Neural cell (in vitro differentiated cells): ENCODE data around the gene FER1L5. TPM values are rescaled to one million over a fixed set of nuclear protein-coding genes. Genes with fewer than 3 reads are reported as not detected.

Experiments
- H2AFZ ChIP-seq: fragments of 200-600, 300-800 bp; sonication (generic), shearing (Covaris generic); 2 replicates; pipeline ENCODE4 v1.6.0; 2014; ENCODE audit warnings: low read depth, mild to moderate bottlenecking, antibody characterized with exemption, low read length, moderate library complexity
- H3F3A ChIP-seq: fragments of 200-600 bp; shearing (Covaris generic); 2 replicates; pipeline ENCODE4 v1.6.1; 2016; ENCODE audit warnings: mild to moderate bottlenecking, moderate library complexity, mixed read lengths, antibody characterized with exemption, low read length; ENCODE audit not compliant: insufficient read depth, poor library complexity, severe bottlenecking
- H3K27ac ChIP-seq: fragments of 200-600, 300-800 bp; sonication (generic), shearing (Covaris generic); 2 replicates; pipeline ENCODE4 v1.5.1; 2014; ENCODE audit warnings: mild to moderate bottlenecking, low read length, moderate library complexity
- H3K27me3 ChIP-seq: fragments of 300-800, 200-600 bp; sonication (generic), shearing (Covaris generic); 2 replicates; pipeline ENCODE4 v1.6.0; 2014; ENCODE audit warnings: mild to moderate bottlenecking, low read depth, low read length, moderate library complexity; ENCODE audit not compliant: insufficient read depth
- H3K36me3 ChIP-seq: fragments of 300-800, 200-600 bp; sonication (generic), shearing (Covaris generic); 2 replicates; pipeline ENCODE4 v1.5.1; 2014; ENCODE audit warnings: mild to moderate bottlenecking, antibody characterized with exemption, low read length, moderate library complexity; ENCODE audit not compliant: insufficient read depth
- H3K4me2 ChIP-seq: fragments of 300-800, 200-600 bp; sonication (generic), shearing (Covaris generic); 2 replicates; pipeline ENCODE4 v1.6.0; 2014; ENCODE audit warnings: mild to moderate bottlenecking, low read length
- H3K4me3 ChIP-seq: fragments of 300-800, 200-600 bp; sonication (generic), shearing (Covaris generic); 2 replicates; pipeline ENCODE4 v1.5.1; 2014; ENCODE audit warnings: mild to moderate bottlenecking, low read length, moderate library complexity
- H3K79me2 ChIP-seq: fragments of 200-600 bp; shearing (Covaris generic); replicated peaks from 2 replicates; pipeline ENCODE4 v1.6.0; 2014; ENCODE audit warnings: mild to moderate bottlenecking, low read length, moderate library complexity; ENCODE audit not compliant: insufficient read depth
- H3K9ac ChIP-seq: fragments of 300-800, 200-600 bp; sonication (generic), shearing (Covaris generic); 2 replicates; pipeline ENCODE4 v1.6.1; 2016; ENCODE audit warnings: mild to moderate bottlenecking, low read length, mixed read lengths
- H3K9me2 ChIP-seq: fragments of 200-600 bp; shearing (Covaris generic); 2 replicates; pipeline ENCODE4 v1.6.1; 2016; ENCODE audit warnings: mild to moderate bottlenecking, low read length, mixed read lengths; ENCODE audit not compliant: insufficient read depth
- H3K9me3 ChIP-seq: fragments of 200-600, 300-800 bp; sonication (generic), shearing (Covaris generic); 2 replicates; pipeline ENCODE4 v1.6.1; 2016; ENCODE audit warnings: mild to moderate bottlenecking, mixed run types, low read length, moderate library complexity, mixed read lengths
- H4K20me1 ChIP-seq: fragments of 200-600 bp; shearing (Covaris generic); 2 replicates; pipeline ENCODE4 v1.6.1; 2016; ENCODE audit warnings: mild to moderate bottlenecking, mixed run types; ENCODE audit not compliant: insufficient read depth
- EP300 ChIP-seq: fragments of 450-650 bp; conservative IDR thresholded peaks from 2 replicates; pipeline ENCODE4 v1.6.1; 2014; ENCODE audit warnings: antibody characterized with exemption, mild to moderate bottlenecking, moderate library complexity; ENCODE audit not compliant: poor library complexity, severe bottlenecking
- EZH2 ChIP-seq: fragments of 200-600, 300-800 bp; shearing (Covaris generic), sonication (generic); IDR thresholded peaks from 2 replicates; pipeline ENCODE4 v1.6.1; 2014; ENCODE audit warnings: antibody characterized with exemption, low read length, borderline replicate concordance, mild to moderate bottlenecking; ENCODE audit not compliant: insufficient read depth, poor library complexity, severe bottlenecking
- MXI1 ChIP-seq: fragments of 450-650 bp; conservative IDR thresholded peaks from 2 replicates; pipeline ENCODE4 v1.6.1; 2014; ENCODE audit warnings: antibody characterized with exemption, mild to moderate bottlenecking; ENCODE audit not compliant: poor library complexity, severe bottlenecking
- POLR2AphosphoS5 ChIP-seq: IDR thresholded peaks from 2 replicates; pipeline ENCODE4 v1.6.1; 2012
- RAD21 ChIP-seq: fragments of 450-650 bp; conservative IDR thresholded peaks from 2 replicates; pipeline ENCODE4 v1.6.1; 2014; ENCODE audit warnings: antibody characterized with exemption, mild to moderate bottlenecking, moderate library complexity
- SMC3 ChIP-seq: fragments of 450-650 bp; conservative IDR thresholded peaks from 2 replicates; pipeline ENCODE4 v1.6.1; 2014; ENCODE audit warnings: antibody characterized with exemption, mild to moderate bottlenecking, moderate library complexity; ENCODE audit not compliant: poor library complexity
- TAF1 ChIP-seq: IDR thresholded peaks from 2 replicates; pipeline ENCODE4 v1.6.1; 2012; ENCODE audit warnings: low read depth
- polyA plus RNA-seq: library from polyadenylated mRNA; depleted of rRNA; stranded (reverse); fragments of >200 nt; gene quantifications from 2 replicates; pipeline ENCODE4 v1.2.3, GENCODE V29; 2014
- TF ChIP-seq, protein P1 (sequence below): fragments of 450-650 bp; IDR thresholded peaks from 2 replicates; pipeline ENCODE4 v1.5.1; 2014; ENCODE audit warnings: antibody characterized with exemption, mild to moderate bottlenecking, moderate library complexity; ENCODE audit not compliant: poor library complexity, severe bottlenecking
- TF ChIP-seq, protein P2 (sequence below): IDR thresholded peaks from 2 replicates; pipeline ENCODE4 v1.6.1; 2012; ENCODE audit warnings: borderline replicate concordance

The FER1L5 gene
- polyA plus RNA-seq, 1 donor from 2014 or later: 0.28 TPM

DNA sequence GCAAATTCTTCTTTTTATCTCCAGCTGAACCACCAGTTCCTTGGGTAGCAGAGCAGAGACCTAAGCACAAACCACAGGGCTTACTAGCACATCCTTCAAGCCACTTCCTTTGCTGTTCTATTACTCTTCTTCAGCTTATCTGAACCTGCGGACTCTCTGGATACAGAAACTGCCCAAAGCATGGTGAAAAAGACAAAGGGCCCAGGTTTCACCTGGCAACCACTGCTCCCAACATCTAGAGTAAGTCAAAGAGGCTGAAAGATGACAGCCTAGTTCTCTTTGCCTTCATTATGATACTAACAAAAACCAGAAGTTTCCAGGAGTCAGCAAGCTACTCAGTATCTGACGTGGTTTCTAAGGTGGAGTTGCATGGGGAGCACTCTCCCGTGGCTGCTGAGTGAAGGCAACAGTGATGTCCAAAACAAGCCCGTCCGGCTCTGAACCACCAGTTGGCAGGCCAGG lies 47.8 kb upstream of the FER1L5 start:
- Histone ChIP-seq H3K9me2 (no peaks in the 10 kb centered on the region), H2AFZ (no peak overlapping the region), H3K27ac (no peak overlapping the region), H4K20me1 (no peaks in the 10 kb centered on the region), H3K9me3 (no peaks in the 10 kb centered on the region), H3K36me3 (peaks cover 8% of the 10 kb centered on the region), H3K27me3 (no peaks in the 10 kb centered on the region), H3K79me2 (no peaks in the 10 kb centered on the region), H3K9ac (no peak overlapping the region), H3K4me3 (no peak overlapping the region), H3K4me2 (no peak overlapping the region), H3F3A (no peaks in the 10 kb centered on the region)
- TF ChIP-seq MXI1 (no peak), TAF1 (no peak), SMC3 (no peak), POLR2AphosphoS5 (no peak), EP300 (no peak), RAD21 (no peak), EZH2 (no peak)
- TF ChIP-seq, protein P1, sequence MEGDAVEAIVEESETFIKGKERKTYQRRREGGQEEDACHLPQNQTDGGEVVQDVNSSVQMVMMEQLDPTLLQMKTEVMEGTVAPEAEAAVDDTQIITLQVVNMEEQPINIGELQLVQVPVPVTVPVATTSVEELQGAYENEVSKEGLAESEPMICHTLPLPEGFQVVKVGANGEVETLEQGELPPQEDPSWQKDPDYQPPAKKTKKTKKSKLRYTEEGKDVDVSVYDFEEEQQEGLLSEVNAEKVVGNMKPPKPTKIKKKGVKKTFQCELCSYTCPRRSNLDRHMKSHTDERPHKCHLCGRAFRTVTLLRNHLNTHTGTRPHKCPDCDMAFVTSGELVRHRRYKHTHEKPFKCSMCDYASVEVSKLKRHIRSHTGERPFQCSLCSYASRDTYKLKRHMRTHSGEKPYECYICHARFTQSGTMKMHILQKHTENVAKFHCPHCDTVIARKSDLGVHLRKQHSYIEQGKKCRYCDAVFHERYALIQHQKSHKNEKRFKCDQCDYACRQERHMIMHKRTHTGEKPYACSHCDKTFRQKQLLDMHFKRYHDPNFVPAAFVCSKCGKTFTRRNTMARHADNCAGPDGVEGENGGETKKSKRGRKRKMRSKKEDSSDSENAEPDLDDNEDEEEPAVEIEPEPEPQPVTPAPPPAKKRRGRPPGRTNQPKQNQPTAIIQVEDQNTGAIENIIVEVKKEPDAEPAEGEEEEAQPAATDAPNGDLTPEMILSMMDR: no peak
- TF ChIP-seq, protein P2, sequence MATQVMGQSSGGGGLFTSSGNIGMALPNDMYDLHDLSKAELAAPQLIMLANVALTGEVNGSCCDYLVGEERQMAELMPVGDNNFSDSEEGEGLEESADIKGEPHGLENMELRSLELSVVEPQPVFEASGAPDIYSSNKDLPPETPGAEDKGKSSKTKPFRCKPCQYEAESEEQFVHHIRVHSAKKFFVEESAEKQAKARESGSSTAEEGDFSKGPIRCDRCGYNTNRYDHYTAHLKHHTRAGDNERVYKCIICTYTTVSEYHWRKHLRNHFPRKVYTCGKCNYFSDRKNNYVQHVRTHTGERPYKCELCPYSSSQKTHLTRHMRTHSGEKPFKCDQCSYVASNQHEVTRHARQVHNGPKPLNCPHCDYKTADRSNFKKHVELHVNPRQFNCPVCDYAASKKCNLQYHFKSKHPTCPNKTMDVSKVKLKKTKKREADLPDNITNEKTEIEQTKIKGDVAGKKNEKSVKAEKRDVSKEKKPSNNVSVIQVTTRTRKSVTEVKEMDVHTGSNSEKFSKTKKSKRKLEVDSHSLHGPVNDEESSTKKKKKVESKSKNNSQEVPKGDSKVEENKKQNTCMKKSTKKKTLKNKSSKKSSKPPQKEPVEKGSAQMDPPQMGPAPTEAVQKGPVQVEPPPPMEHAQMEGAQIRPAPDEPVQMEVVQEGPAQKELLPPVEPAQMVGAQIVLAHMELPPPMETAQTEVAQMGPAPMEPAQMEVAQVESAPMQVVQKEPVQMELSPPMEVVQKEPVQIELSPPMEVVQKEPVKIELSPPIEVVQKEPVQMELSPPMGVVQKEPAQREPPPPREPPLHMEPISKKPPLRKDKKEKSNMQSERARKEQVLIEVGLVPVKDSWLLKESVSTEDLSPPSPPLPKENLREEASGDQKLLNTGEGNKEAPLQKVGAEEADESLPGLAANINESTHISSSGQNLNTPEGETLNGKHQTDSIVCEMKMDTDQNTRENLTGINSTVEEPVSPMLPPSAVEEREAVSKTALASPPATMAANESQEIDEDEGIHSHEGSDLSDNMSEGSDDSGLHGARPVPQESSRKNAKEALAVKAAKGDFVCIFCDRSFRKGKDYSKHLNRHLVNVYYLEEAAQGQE: no peak

DNA sequence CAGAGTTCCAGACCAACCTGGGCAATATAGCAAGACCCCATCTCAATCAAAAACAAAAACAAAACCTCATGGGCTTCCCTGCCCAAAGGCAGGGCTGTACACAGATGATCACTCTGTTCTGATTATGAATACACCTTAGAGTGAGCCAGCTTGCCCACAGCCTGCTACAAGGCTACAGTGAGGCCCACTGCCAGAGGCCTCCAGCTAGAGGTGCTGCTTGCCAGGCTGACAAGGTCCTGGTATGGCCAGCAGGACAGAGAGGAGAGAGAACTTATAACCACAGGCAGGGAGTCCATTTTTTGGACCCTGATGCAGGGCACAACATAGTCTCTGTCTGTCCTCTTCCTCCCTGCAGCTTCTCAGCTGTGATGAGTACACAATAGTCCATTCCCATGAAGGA lies 46.0 kb upstream of the FER1L5 start:
- Histone ChIP-seq H2AFZ (no peak overlapping the region), H3K27ac (no peak overlapping the region)

More for the DNA sequence above, 46.0 kb upstream of the FER1L5 start:
- H3K27me3 ChIP-seq: no peaks in the 10 kb centered on the region
- H3K4me3 ChIP-seq: no peak overlapping the region
- TF ChIP-seq POLR2AphosphoS5 (no peak), EP300 (no peak), SMC3 (no peak), EZH2 (no peak), MXI1 (no peak), RAD21 (no peak), TAF1 (no peak)
- TF ChIP-seq, protein P2: no peak
- TF ChIP-seq, protein P1: no peak
- H3K36me3 ChIP-seq: peaks cover 10% of the 10 kb centered on the region
- no peak overlapping the region for H3K4me2 ChIP-seq
- no peaks in the 10 kb centered on the region for H3K9me2 ChIP-seq
- no peaks in the 10 kb centered on the region for H3F3A ChIP-seq
- no peak overlapping the region for H3K9ac ChIP-seq
- H3K79me2 ChIP-seq: no peaks in the 10 kb centered on the region
- H3K9me3 ChIP-seq: no peaks in the 10 kb centered on the region
- H4K20me1 ChIP-seq: no peaks in the 10 kb centered on the region
